Ascending aorta (tissue), 2 donors: ENCODE measurements around the gene OLA1. TPM values are rescaled to one million over a fixed set of nuclear protein-coding genes. Genes with fewer than 3 reads are reported as not detected.
A peak's percentile ranks its signal among the peaks of the same experiment; 100 is the strongest.

Source experiments
- DNase-seq, 2 donors: peaks; one replicate each; pipeline ENCODE4 v3.0.0-alpha.2; 2019; ENCODE audit warnings: low spot score in 2 of 2
- H3K27ac ChIP-seq, 2 donors: fragments of 200-600 bp; sonication (generic); one replicate each; pipeline ENCODE4 v1.5.1; 2016 to 2017; ENCODE audit warnings: mild to moderate bottlenecking in 1 of 2
- H3K27me3 ChIP-seq: fragments of 200-600 bp; sonication (generic); one replicate; pipeline ENCODE4 v1.5.1; 2017
- H3K36me3 ChIP-seq, 2 donors: fragments of 200-600 bp; sonication (generic); one replicate each; pipeline ENCODE4 v1.5.1; 2016
- H3K4me1 ChIP-seq, 2 donors: fragments of 200-600 bp; sonication (generic); one replicate each; pipeline ENCODE4 v1.5.1; 2016 to 2017; ENCODE audit warnings: mild to moderate bottlenecking in 1 of 2
- H3K4me3 ChIP-seq, 2 donors: fragments of 200-600 bp; sonication (generic); one replicate each; pipeline ENCODE4 v1.5.1; 2016 to 2017; ENCODE audit warnings: mild to moderate bottlenecking in 1 of 2
- H3K9me3 ChIP-seq, 2 donors: fragments of 200-600 bp; sonication (generic); one replicate each; pipeline ENCODE4 v1.5.1; 2016
- CTCF ChIP-seq, 3 experiments: fragments of 200-600 bp in 2 of 3; fragments of 450-650 bp in 1 of 3; sonication (generic) in 2 of 3; IDR thresholded peaks; one replicate each; pipeline ENCODE4 v1.5.1; 2016 to 2019; ENCODE audit warnings: antibody characterized with exemption in 3 of 3, mild to moderate bottlenecking in 1 of 3, moderate library complexity in 1 of 3
- intact Hi-C: fragments of 100-400 bp; cut with DNase I; formaldehyde crosslinking; loops from one replicate; pipeline ENCODE4 v1.15.1; 2023
- total RNA-seq: library from RNA; depleted of rRNA; stranded (reverse); fragments of >200 nt; gene quantifications from one replicate; pipeline ENCODE4 v1.1.0, GENCODE V29; 2016

OLA1 gene
- total RNA-seq, 1 donor from 2014 or later, result 29.5 TPM

GRCh38 chr2:174044556-174044955 lies 203.8 kb downstream of the OLA1 start:
- Histone ChIP-seq H3K36me3 (no peaks in the 10 kb centered on the region), H3K4me1 (peaks cover 0 to 1% of the 10 kb centered on the region in 2 donors), H3K4me3 (no peak overlapping the region), H3K27ac (no peak overlapping the region), H3K9me3 (no peaks in the 10 kb centered on the region), H3K27me3 (no peaks in the 10 kb centered on the region)
- no peak for TF ChIP-seq CTCF (IDR thresholded peaks at IDR 0.05)
- DNase-seq, result no peak
- intact Hi-C loops, result loop anchor here (10.0 kb wide), 1 partner anchor 280 kb away; no protein-coding TSS in a partner anchor

- DNase-seq, result no peak
- no peak overlapping the region for H3K27ac ChIP-seq
- intact Hi-C loops, result loop anchor here (2.0 to 10.0 kb wide), 2 partner anchors 158 to 276 kb away; no protein-coding TSS in a partner anchor
- H3K4me1 ChIP-seq, result peaks cover 9 to 24% of the 10 kb centered on the region in 2 donors
- TF ChIP-seq CTCF (IDR thresholded peaks at IDR 0.05), result no peak
- H3K4me3 ChIP-seq, result no peak overlapping the region
- H3K36me3 ChIP-seq, result no peaks in the 10 kb centered on the region
- no peaks in the 10 kb centered on the region for H3K27me3 ChIP-seq
- no peaks in the 10 kb centered on the region for H3K9me3 ChIP-seq
Measured at GRCh38 chr2:174040417-174040701, 208.0 kb downstream of the OLA1 start.

GRCh38 chr2:174039551-174040416 lies 208.5 kb downstream of the OLA1 start:
- Histone ChIP-seq H3K9me3 (no peaks in the 10 kb centered on the region), H3K27me3 (no peaks in the 10 kb centered on the region), H3K27ac (peak overlapping the region; percentile 67 to 83), H3K4me1 (peaks cover 9 to 24% of the 10 kb centered on the region in 2 donors), H3K4me3 (peak overlapping the region in 1 of 2 donors; percentile 26), H3K36me3 (no peaks in the 10 kb centered on the region)
- intact Hi-C loops, result loop anchor here (2.0 to 10.0 kb wide), 3 partner anchors 157 to 275 kb away; partner anchors contain the start of gene OLA1
- TF ChIP-seq CTCF (IDR thresholded peaks at IDR 0.05), result peak; percentile 76 to 90 (median 81)
- peak; percentile 54 to 94 for DNase-seq

GRCh38 chr2:174038462-174038861 lies 209.9 kb downstream of the OLA1 start:
- peak overlapping the region; percentile 67 to 83 for H3K27ac ChIP-seq
- H3K4me1 ChIP-seq, result peaks cover 9 to 24% of the 10 kb centered on the region in 2 donors
- no peaks in the 10 kb centered on the region for H3K27me3 ChIP-seq
- intact Hi-C loops, result loop anchor here (5.0 kb wide), 1 partner anchor 209 kb away; the partner anchor contains the start of gene OLA1
- DNase-seq, result no peak
- no peak for TF ChIP-seq CTCF (IDR thresholded peaks at IDR 0.05)
- no peaks in the 10 kb centered on the region for H3K9me3 ChIP-seq
- H3K36me3 ChIP-seq, result no peaks in the 10 kb centered on the region
- no peak overlapping the region for H3K4me3 ChIP-seq

- Histone ChIP-seq H3K27ac (peak overlapping the region; percentile 37 to 83), H3K27me3 (no peaks in the 10 kb centered on the region), H3K9me3 (no peaks in the 10 kb centered on the region), H3K4me3 (peak overlapping the region; percentile 4 to 14), H3K4me1 (peaks cover 9 to 24% of the 10 kb centered on the region in 2 donors), H3K36me3 (no peaks in the 10 kb centered on the region)
- intact Hi-C loops, result loop anchor here (1.0 to 5.0 kb wide), 4 partner anchors 46 to 210 kb away; partner anchors contain the start of genes OLA1 and SP3
- no peak for DNase-seq
- TF ChIP-seq CTCF (IDR thresholded peaks at IDR 0.05), result no peak
Measured at GRCh38 chr2:174036825-174037224, 211.5 kb downstream of the OLA1 start.
